Transverse colon (tissue), 4 donors: ENCODE results near the gene LIMK2.

Experiments used
- CTCF ChIP-seq, 5 experiments: fragments of 200-600 bp in 3 of 5; fragments of 450-650 bp in 2 of 5; sonication (generic) in 3 of 5; IDR thresholded peaks; 1 replicate in 2 of 5; 2 replicates in 3 of 5; pipeline ENCODE4 v1.5.1; 2016 to 2017; ENCODE audit warnings: antibody characterized with exemption in 5 of 5, inconsistent platforms in 3 of 5, mild to moderate bottlenecking in 2 of 5, moderate library complexity in 1 of 5
- POLR2AphosphoS5 ChIP-seq, 3 donors: sonication (generic); formaldehyde crosslinking; IDR thresholded peaks; one replicate each; pipeline ENCODE4 v1.6.1; 2016; ENCODE audit warnings: antibody characterized with exemption in 3 of 3

GRCh38 chr22:31281733-31282132, 69.6 kb downstream of the LIMK2 start:
- TF ChIP-seq CTCF (IDR thresholded peaks at IDR 0.05) = no peak
- no peak for TF ChIP-seq POLR2AphosphoS5 (IDR thresholded peaks at IDR 0.05)
